ENCODE results near the gene SH3GL2.

The SH3GL2 gene

DNA sequence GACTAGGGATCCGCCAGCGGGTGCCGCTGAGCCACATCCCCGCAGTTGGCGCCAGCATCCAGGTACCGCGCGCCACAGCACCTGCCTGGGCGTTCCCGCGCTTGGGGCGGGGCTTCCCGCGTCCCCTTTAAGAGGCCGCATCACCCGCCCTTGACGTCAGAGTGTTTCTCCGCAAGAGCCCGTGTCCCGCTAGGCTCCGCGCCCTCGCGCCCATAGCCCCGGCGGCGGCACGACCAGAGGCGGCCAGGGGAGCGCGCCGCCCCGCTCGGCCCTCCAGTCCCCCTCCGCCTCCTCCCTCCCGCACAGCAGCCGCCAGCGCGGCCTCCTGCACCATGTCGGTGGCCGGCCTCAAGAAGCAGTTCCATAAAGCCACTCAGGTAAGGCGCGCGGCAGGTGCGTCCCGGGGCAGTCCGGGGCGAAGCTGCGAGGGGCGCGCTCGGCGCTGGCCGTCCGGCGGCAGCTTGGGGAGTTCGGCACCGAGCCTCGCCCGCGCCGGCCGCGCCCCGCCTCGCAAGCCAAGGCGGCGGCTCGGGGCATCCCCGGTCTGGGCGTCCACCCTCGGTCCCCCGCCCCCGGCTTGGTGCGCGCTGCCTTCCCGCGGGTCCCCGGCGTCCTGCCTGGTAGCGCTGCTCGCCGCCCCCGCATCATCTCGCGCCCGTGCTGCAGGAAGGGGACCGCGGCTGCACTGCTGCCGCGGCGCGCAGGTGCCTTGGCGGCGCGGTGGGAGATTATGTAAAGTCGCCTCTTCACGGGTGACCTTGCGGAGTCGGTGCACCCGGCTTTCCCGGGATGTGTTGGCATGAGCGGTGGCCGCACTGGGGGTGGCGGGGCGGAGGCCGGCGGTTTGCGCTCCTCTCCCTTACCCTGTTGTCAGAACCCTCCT, at the start of gene SH3GL2:
SH3GL2 (plus strand) TSS at position 156 of the 883 bp plus-strand sequence.
- no peak for FAIRE-seq

DNA sequence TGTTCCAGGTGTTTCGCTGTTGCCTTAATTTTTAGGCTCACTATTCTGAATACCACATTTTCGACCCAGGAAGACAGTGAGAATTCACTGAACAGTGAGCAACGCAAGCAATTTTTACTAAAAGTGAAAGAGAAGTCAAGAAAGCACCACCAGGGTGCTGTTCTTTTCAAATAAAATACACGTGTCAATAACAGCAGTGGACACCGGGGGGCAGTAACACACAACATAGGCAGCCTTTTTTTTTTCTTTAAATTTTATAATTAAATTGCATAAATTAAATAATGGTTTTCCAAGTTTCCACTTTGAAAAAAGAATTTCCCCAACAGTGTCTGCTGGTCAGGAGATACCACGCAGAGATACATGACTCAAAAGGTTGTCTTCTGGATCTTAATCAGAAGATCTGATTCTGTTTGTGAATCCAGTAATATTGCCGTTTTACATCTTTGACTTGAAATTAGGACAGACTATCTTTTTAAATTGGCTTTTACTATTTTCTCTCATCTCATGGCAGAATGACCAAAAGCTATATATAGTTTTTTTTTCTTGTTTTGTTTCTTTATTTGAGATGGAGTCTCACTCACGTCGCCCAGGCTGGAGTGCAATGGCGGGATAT, 47.1 kb upstream of the SH3GL2 start:
- peak; percentile 45 for FAIRE-seq

DNA sequence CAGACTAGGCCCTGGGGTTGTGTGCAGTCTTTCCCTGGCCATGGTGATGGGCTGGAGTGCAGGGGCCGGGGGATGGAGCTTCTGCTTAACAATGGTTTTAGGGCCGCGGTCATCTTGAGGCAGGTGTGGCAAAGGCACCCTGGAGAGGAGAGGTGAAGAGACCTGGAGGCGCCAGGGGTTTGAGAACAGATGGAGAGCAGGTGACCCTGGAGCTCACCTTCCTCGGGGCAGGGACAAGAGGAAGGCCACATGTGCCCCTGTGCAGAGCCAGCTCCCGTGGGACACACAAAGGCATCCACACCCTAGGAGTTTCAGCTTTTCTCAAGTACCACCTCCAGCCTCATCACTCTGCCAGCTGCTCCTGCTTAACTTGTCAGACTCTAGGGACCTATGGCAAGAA, 46.4 kb upstream of the SH3GL2 start:
- no peak for FAIRE-seq

DNA sequence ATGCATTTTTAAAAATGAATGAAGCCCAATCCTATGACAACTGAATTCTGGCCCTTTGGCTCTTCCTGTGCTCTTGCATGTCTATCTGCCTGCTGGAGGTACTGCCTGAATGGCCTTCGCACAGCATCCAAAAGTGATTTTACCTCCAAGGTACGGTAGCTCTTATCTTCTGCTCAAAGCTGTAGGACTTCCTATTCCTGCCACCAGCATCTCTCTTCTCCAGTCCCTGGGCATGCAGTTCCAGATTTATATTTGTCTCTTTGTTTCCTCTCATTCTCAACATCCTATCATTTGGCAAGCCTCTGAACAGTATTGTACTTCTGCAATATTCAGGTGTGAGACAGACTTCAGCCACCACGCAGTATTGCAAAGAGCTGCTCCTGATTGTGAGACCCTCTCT, 43.7 kb upstream of the SH3GL2 start:
- FAIRE-seq, result no peak

DNA sequence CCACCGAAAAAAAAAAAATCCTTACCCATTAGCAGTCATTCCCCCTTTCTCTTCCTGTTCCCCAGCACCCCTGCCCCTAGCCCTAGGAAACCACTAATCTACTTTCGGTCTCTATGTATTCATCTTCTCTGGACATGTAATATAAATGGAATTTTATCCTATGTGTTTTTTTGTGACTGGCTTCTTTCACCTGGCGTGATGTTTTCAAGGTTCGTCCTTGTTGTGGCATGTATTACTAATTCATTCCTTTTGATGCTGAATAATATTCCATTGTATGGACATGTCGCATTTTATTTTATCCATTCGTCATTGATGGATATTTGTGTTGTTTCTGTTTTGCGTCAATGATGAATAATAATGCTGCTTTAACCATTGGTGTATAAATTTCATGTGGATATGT, 42.8 kb upstream of the SH3GL2 start:
- no peak for FAIRE-seq

DNA sequence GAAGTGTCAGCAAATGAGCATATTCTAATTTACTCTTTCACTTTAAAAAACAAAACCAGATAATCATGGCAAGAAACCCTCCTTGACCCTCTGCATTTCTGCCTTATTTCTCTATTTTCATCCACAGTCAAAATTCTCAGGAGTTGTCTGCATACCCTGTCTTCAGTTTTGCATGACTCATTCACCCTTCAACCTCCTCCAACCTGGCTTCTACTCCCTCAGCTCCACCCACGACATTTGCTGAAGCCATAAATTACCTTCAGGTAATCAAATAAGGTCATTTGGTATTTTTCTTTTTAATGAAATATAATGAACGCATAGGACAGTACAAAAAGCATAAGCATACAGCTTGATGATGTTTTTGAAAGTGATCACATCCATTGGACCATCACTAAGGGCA, 27.8 kb upstream of the SH3GL2 start:
- no peak for FAIRE-seq

DNA sequence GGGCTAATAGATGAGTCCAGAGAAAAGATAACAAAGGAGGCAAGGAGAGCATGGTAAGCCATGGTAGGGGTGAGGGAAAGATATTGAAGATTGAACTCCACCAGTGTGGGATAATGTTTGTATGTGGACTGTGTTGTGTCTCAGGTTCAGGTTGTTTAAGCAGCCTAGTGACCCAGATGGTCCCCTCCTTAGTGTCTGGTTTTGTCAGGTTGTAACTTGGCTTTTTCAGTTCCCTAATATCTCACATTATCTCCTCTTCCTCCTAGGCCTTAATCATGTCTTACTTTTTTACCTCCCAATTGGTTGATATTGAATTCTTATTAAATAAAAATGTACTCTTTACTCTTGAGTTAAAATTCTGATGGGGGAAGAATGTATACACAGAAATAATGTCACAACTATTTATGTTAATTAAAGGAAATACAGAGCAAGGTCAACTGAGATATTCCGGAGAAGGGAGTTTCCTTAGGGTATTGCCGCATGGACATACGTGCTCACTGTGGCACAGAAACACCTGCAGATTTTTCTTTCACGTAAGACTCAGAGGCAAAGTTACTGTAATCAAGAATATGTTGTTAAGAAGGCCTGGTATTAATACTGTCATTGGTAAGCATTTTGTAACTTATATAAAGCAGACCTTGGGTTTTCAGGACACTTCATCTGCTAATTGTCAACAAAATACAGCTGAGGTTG, 23.4 kb upstream of the SH3GL2 start:
- no peak for FAIRE-seq

DNA sequence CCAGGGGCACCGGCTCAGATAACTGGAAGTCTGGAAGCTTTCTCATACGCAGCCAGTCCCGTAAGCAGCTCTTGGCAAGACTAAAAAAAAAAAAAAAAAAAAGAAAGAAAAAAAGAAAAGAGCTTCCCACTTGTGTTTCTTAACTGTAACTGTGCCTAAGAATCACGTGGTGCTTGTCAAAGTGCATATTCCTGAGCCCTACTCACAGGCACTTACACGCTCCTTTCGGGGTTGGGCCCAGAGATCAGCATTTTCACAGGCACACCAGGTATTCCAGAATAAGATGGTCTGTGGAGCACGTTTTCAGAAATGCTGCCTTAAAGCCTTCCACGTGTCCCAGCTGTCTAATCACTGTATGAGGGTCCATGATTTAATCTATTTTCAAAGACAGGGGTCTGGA, 22.6 kb upstream of the SH3GL2 start:
- FAIRE-seq, result no peak

DNA sequence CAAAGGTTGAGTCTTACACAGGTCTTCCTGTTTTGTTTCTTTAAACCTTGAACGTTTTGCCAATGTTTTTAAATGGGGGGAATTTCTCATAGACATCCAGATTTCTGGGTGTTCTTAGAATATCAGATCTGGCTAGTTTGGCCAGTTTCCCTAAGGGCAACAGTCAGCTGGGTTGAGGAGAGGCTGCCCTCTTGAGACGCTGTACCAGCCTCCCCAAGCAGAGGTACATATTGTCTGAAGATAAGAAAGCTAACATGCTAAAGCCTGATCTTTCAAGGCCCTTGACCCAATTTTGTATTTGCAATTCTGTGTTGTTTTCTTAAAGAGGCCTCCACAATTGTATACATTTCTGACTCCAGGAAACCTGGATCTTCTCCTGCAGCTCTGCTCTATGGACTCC, 21.9 kb upstream of the SH3GL2 start:
- FAIRE-seq, result no peak

DNA sequence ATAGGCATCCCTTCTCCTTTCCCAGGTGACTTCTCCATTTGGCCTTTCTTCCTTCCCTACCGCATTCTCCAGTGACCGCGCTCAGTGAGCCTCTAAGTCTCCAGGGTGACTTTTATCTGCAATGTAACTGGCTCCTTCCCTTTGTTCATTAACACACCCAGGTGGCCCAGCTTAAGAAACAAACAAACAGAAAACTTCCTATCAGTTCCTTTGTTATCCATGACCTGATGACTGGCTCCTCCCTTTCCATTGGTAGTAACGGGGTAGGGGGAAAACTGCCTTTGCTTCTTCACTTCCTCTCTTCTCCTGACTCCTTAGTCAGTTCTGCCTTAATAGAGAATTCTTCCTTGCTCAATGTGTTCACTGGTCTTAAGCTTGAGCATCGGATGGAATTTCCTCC, 7.0 kb upstream of the SH3GL2 start:
- no peak for FAIRE-seq

DNA sequence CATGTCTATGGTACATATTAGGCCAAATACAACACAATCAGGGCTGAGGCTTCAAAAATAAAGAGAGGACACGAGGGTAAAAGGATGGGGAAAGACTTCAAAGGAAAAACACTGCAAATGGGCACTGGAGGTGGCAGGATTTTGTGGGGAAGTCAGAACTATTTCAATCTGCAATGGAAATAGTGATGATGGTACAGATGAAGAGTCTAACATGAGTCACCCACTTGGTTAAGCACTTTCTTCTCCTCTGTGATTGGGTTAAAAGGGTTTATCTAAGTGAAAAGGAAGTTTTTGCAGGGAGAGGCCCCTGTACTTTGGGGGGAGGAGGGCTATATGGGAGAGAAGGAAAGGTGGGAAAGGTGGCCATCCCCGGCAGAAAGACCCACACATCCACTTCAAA, 4.5 kb upstream of the SH3GL2 start:
- no peak for FAIRE-seq

DNA sequence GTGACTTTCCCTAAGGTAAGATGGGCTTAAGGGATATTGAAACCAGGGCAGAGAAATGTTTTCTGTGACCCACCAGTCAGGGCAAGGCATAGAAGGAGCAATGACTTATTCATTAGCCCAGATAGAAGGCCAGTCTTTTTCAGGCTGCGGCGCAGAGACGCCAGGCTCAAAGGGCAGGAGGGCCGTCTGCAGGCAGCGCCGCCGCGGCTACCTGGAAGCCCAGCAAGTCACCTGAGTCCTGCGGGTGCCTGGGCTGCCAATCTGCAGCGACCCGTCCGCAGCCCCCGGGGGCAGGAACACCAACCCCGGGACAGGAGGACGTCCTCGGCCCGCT, 322 bp upstream of the SH3GL2 start:
- FAIRE-seq, result no peak

DNA sequence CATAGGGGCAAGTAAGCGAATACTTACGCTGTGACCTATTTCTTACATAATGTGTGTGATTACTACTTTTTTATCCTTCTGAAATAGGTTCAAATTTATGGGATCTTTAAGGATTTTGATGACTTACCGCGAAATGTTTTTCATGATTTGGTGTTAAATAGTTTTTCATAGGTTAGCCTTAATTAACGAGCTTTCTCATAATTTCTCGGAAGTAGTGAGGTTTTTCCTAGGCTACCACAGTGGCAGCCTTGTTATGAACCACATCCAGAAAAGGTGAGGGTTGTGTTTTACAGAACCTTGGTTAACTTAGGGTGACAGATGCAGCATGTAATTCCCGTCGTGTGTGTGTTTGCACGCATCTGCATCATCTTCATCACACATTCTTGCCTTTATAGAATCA, 1.3 kb downstream of the SH3GL2 start:
- no peak for FAIRE-seq

DNA sequence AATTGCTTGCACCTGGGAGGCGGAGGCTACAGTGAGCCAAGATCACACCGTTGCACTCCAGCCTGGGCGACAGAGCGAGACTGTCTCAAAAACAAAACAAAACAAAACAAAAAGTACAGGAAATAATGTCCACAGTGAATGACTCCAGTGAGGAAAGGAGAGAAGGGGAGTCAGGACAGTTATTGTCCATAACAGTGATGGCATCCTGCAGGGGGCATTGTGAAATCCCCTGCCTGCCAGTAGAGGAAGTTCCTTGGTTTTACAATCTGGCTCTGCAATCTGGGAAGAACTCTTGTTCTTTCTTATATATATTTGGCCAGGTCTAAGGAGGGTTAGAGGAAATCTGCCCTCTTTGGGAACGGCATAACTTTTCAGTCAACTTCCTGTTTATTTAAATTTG, 8.2 kb downstream of the SH3GL2 start:
- no peak for FAIRE-seq

DNA sequence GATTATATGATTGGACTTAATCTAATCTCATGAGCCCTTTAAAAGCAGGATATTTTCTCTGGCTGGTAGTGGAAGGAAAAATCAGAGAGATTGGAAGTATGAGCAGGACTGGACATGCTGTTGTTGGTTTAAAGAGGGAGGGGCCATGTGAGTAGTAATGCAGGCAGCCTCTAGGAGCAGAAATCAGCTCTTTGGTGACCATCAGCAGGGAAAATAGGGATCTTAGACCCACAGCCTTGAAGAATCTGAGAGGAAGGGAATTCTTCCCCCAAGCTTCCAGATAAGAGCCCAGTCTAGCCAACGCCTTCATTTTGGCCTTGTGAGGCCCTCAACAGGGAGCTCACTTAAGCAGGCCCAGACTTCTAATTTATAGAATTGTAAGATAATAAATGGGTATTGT, 9.5 kb downstream of the SH3GL2 start:
- no peak for FAIRE-seq

DNA sequence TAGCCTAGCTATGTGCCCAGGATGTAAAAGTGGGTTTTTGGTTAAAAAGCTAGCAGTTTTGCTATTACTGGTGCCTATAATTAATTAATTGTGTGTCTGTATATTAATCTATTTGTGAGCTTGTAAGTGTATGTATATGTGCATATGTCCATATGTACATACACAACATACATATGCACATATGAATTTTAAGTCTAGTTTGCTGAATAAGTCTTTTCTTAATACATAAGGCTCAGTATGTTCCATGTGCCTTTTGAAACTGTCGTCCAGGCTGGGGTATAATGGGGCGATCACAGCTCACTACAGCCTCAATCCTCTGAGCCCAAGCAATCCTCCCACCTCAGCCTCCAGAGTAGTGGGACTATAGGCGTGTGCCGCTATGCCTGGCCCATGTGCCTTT, 10.1 kb downstream of the SH3GL2 start:
- no peak for FAIRE-seq

DNA sequence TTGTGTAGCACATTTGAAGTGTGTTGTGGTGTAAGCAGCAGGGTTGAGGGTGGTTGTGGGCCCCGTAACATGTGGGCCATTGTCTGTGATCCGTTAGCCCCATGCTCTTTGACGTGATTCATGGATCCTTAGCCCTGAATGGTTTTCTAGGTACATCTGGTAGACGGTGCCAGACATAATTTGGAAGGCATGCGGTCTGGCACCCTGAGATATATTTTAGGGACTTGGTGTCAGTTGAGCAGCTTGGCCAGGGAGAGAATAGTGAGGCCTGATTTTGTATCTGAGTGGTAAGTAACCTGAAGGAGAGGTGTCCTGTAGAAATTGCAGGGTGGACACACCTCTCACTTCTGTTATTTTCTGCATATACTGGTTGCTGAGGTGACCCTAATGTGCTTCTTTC, 10.9 kb downstream of the SH3GL2 start:
- FAIRE-seq, result no peak

DNA sequence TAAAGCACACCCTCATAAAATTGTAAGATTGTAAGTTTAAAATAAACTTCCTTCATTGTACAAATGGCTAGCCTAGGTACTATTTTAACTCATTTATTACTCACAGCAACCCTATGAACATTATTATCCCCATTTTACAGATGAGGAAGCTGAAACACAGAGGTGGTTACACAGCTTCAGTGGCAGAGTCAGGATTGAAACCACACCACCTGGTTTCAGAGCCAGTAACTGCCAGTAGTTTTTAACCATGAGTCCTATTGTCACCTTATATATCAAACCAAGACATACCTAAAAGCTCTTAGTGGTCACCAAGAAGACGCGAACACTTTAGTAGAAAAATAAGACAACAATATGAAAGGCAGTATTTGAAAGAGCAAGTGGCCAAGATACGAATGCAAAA, 16.1 kb downstream of the SH3GL2 start:
- no peak for FAIRE-seq

DNA sequence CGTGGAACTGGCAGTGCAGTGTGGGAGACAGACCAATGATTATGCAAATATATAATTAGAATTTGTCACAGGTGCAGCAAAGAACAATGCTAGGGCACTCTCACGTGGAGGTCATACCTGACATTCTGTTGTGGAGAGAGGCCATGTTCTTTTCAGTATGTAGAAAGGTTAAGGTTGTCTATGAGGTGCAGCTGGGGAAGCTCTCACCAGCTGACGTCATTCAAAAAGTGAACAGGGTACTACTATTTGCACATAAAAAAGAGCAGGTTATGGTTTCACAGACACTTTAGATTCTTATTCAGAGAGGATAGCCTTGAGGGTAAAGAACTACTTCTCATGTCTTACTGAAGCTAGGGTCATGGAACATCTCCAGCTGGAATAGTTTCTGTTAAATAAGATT, 19.1 kb downstream of the SH3GL2 start:
- no peak for FAIRE-seq

DNA sequence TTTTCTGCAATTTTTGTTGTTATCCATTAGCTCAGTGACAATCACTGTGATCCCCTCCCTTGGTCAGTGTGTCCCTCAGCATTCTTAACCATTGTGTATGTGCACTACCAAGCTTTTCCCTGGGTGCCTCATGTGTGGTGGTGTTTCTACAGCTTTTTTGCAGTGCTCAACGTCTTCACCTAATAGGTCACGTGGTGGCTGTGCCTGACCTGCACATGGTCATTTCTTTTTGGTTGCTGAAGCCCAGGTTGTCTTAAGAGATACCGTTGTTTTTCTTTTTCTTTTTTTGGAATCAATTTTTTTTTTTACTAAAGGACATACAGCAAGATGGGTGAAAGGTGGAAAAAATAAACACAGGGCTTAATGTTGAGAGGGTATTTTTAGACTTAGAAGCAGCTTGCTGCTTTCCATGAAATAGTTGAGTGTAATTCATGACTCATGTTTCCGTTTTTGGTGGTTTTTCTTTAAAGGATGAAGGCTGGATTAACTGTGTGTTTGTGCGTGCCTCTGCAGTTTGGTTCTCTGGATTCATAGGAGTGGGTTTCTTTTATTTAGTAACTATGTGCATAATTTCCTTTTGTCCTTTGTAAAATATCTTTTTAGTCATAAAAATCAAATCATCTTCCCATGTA, 22.2 kb downstream of the SH3GL2 start:
- no peak for FAIRE-seq

DNA sequence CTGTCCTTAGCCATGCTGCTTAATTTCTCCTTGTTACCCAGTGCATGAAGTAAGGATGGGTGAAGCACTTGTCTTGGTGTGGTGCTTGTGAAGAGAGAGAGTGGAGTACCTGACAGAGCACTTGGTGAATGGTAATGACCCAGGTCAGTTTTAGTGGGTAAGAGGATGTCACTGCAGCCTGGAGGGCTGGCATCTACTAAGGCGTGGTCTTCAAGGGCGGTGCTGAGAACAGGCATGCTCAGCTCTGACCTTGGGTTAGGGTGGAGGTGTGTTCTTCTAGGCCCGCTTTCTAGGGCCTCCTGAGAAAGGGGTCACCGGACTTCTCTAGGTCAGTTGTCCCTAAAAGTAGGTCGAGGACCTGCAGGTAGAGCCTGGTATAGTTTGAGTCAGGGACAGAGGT, 25.7 kb downstream of the SH3GL2 start:
- FAIRE-seq, result no peak

DNA sequence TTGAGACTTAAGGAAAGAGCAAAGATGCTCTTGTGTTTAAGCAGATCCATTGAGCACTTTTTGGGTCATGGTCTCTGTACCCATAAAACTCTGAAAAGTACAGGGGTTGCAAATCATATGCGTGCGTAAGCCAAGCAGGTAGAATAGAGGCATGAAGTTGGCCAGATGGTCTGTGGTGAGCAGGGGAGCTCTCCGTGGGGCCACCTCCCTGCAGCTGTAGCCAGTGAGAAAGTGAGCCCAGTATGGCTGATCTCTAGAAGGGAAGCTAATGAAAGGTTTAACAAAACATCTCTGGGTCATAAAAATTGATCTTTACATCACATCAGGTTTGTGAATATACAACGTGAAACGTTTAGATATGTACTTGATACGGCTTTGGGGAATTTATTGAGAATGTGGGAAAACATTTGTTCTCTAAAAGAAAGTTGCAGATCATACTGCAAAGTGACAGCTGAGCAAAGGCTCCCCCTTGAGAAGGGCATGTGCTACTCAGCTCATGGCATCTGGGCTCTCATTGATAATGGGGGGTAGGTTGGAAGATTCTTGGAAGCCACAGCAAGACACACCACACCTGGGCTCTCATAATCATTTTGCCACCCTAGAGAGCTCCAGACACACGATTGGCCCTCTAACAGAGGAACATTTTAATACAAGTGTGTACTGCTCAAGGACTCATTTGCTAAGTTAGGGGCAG, 30.6 kb downstream of the SH3GL2 start:
- FAIRE-seq, result no peak

DNA sequence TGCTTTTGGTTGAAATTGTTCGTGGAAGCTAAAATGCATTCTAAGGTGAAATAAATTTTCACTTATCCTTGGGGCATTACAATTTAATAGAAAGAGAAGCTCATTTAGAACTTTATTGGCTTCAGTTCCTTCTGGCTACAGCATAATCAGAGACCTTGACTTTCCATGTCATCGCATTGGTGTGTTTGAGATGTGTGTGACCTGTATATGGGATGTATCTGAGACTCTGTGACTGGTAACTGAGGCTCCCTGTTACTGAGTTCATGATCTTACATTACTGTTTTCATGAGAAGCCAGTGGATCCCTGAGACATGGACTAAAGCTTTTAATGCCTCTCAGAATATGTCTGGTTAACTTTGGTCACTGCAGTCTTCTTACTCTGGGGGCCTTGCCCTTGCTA, 32.5 kb downstream of the SH3GL2 start:
- no peak for FAIRE-seq

All from endometrium (tissue), 2 donors.